HG03039 (cell line): ENCODE measurements around the gene PRKD2.
"Not testable (repeated sequence)": the region's sequence is repeated elsewhere in the genome, so short reads cannot be mapped to it uniquely, and the experiment has no call there.

Source experiments
- ATAC-seq: cut with Tn5 transposase; IDR thresholded peaks from one replicate; pipeline ENCODE4 v1.9.1; 2021; ENCODE audit warnings: mild to moderate bottlenecking, moderate library complexity; ENCODE audit not compliant: unreplicated experiment

PRKD2 gene

DNA sequence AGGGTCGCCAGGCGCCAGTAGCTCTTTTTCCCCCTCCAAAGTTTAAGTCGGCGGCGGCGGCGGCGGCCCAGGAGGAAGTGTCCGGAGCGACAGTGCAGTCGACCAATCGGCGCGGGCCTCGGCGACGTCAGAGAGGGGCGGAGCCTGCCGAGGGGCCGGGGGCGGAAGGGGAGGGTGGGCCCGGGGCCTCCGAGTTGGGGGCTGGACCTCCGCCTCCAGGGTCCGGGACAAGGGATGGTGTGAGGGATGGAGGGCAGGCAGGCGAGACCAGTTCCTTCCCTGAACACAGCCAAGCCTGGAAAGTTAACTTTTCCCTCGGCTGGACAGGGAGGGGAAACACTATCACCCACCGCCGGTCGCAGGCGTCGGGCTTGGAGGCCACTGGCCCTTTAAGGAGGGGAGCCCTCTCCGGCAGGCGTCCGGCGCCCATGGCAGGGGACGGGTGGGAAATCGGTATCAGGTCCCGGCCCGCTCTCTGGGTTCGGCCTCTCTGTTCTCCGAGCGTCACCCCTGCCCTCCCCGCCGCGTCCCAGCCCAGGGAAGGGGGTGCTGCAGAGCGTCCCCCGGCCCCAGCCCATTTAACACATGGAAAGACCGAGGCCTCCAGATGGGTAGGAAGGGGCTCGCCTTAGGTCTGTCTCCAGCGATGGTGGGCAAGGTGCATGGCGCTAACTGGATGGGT, at the start of gene PRKD2:
PRKD2 (minus strand) TSS at position 81 of the 682 bp plus-strand sequence. CDS start 744 bp downstream, outside the sequence.
- ATAC-seq = peak; percentile 44

GRCh38 chr19:46764817-46765291, 47.9 kb upstream of the PRKD2 start:
- no peak for ATAC-seq

DNA sequence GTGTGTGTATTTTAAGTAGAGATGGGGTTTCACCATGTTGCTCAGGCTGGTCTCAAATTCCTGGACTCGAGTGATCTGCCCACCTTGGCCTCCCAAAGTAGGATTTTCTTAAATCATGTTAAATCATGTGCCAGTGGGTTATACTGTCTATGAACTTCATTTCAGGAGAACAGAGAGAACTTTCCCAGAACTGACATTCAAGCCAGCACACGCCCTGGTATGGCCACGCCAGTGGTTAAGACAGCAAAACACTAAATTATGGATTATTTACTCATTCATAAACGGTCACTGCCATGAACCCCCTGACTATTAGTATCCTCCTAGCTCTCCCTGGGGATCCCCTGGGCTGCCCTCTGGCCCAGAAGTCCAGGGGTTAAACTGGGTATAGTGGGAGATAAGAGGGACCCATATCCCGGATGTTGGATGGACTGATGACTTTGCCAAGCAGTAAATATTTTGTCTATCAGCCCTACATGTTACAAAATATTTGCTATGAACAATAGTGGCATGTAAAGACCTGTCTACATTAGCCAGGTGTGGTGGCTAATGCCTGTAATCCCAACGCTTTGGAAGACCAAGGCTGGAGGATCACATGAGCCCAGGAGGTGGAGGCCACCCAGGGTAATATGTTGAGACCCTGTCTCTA, 45.5 kb upstream of the PRKD2 start:
- ATAC-seq = no peak

DNA sequence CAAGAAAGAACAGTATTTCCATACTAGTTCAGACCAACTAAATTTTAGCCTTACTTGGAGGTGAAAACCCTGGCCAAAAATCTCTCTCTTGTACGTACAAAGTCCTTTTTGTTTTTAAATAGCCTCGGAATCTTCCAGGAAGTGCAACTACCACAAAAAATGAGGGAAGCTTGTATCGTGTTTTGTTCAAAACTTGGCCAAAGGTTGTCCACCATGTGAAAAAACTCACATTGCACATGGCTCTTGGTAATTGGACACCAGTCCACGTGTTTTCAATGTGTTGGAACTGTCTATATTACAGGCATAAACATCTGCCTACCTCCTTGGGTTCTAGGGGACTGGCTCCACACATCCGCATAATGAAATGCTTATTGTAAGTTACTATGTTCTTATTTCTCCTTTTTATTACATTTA, 44.5 kb upstream of the PRKD2 start:
- no peak for ATAC-seq

DNA sequence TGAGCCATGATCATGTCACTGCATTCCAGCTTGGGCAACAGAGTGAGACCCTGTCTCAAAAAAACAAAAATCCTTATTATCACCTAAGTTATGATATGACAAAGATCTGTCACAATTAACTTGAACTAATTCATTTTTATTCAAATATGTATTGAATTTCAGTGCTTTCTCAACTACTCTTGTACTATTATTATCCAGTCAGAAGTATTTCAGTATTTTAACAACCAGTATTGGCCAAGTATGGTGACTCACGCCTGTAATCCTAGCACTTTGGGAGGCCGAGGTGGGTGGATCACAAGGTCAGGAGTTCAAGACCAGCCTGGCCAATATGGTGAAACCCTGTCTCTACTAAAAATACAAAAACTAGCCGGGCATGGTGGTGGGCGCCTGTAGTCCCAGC, 44.0 kb upstream of the PRKD2 start:
- not testable (repeated sequence) for ATAC-seq

DNA sequence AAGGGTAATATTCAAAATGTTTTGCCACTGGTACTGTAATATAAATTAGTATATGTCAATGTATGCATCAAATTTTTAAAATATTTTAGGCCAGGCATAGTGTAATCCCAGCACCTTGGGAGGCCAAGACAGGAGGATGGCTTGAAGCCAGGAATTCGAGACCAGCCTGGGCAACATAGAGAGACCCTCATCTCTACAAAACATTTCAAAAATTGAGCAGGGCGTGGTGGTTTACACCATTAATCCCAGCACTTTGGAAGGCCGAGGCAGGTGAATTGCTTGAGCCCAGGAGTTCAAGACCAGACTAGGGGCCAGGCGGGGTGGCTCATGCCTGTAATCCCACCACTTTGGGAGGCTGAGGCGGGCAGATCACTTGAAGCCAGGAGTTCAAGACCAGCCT, 43.4 kb upstream of the PRKD2 start:
- no peak for ATAC-seq

DNA sequence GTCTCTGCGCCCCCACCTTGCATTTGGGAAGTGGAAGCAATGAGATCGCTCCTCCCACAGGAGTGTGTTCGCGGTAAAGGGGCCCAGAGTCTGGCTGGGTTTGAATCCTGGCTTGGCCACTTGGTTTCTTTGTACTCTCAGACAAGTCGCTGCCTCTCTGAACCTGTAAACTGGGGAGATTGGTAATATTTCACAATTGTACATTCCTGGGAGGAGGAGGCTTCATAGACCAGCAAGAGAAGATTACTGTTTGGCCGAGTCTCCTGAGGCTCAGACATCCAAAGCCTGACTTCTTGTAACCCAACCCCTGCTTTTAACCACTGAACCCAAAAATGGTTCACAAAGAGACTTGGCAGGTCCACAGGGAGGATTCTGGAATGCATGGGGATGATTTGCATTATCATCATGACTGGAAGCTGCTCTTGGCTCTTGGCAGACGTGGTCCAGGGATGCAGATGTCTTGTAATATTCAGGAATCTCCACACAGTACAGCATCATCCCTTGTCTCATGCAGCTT, 43.0 kb upstream of the PRKD2 start:
- no peak for ATAC-seq

DNA sequence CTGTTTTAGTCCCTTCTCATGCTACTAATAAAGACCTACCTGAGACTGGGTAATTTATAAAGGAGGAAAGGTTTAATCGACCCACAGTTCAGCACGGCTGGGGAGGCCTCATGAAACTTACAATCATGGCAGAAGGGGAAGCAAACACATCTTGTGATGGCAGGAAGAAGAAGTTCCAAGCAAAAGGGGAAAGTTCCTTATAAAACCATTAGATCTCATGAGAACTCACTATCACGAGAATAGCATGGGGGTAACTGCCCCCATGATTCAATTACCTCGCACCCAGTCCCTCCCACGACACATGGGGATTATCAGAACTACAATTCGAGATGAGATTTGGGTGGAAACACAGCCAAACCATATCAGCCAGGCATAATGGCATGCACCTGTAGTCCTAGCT, 42.3 kb upstream of the PRKD2 start:
- no peak for ATAC-seq

DNA sequence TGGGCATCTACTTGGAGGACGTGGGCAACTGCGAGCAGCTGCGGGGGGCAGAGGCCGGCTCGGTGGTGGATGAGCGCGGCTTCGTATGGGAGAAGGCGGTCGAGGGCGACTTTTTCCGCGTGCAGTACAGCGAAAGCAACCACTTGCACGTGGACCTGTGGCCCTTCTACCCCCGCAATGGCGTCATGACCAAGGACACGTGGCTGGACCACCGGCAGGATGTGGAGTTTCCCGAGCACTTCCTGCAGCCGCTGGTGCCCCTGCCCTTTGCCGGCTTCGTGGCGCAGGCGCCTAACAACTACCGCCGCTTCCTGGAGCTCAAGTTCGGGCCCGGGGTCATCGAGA, 39.6 kb upstream of the PRKD2 start:
- ATAC-seq = no peak

DNA sequence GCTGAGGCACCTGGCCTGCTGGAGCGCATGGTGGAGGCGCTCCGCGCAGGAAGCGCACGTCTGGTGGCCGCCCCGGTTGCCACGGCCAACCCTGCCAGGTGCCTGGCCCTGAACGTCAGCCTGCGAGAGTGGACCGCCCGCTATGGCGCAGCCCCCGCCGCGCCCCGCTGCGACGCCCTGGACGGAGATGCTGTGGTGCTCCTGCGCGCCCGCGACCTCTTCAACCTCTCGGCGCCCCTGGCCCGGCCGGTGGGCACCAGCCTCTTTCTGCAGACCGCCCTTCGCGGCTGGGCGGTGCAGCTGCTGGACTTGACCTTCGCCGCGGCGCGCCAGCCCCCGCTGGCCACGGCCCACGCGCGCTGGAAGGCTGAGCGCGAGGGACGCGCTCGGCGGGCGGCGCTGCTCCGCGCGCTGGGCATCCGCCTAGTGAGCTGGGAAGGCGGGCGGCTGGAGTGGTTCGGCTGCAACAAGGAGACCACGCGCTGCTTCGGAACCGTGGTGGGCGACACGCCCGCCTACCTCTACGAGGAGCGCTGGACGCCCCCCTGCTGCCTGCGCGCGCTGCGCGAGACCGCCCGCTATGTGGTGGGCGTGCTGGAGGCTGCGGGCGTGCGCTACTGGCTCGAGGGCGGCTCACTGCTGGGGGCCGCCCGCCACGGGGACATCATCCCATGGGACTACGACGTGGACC, 39.1 kb upstream of the PRKD2 start:
- no peak for ATAC-seq

GRCh38 chr19:46755077-46755852, 38.4 kb upstream of the PRKD2 start:
- no peak for ATAC-seq

- ATAC-seq = no peak
These were observed 36.7 kb upstream of the PRKD2 start for GRCh38 chr19:46753420-46754155.

GRCh38 chr19:46748325-46749109, 31.6 kb upstream of the PRKD2 start:
- no peak for ATAC-seq

DNA sequence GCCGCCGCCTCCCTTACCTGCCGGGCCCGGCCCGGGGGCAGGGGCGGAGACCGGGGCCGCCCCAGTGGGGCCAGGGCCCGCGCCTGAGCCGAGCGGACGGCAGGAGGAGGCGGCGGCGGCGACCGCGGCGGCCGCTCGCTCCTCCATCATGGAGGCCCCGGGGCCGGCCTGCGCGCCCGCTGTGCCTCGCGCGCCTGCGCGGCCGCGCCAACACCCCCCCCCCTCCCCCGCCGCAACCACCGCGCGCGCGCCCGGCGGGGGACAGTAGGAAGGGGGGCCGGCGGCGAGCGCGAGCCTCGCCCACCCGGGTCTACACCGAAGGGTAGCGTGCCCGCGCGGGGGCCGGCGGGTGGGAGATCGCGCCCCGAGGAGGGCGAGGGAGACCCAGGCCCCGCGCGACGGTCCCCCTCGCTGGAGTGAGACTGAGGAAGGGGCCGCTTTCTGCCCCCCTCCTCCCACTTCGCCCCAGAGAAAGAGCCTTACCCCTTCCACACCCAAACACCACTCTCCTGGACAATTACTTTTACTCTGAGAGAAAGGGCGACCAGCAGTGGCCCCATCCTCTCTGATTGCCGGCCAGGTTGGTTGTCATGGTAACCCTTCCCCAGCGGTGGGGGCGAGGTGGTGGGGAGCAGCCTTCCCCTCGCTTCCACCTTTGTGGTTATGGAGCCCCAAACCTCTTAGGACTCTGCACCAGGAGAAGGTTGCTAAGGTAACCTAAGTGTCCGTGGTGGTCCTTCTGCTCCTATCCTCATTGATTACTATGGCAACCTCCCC, 29.6 kb upstream of the PRKD2 start, which contains the start of gene STRN4:
STRN4 (minus strand) TSS at position 170 of the 777 bp plus-strand sequence; CDS start at position 150, 20 bp downstream.
- peak; percentile 42 for ATAC-seq

GRCh38 chr19:46745521-46746280, 28.8 kb upstream of the PRKD2 start, which contains the start of gene FKRP:
Gene FKRP, plus strand, starts transcription at chr19:46746057. Its CDS starts 9,394 bp downstream, at chr19:46755451.
- ATAC-seq = peak; percentile 40

DNA sequence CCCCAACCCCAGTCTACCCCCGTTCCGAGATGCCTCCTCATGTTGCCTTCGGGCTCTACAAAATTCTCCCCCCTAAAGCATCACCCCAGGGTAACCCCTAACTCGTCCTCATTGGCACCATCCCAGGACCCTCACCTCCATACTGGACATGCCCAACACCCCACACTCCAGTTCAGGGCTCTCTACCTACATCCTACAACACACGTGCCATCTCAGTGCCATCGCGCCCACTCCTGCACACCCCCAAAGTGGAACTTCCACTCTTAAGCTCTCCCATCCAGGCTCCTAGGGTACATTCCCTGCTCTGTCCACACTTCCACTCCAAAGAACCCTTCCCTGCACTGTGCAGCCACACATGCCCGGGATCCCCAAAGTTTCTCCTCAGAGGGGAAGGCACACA, 28.1 kb upstream of the PRKD2 start:
- no peak for ATAC-seq

GRCh38 chr19:46744005-46744691, 27.2 kb upstream of the PRKD2 start:
- no peak for ATAC-seq
